Measurements from ENCODE around the gene ZNF516. TPM values are rescaled to one million over a fixed set of nuclear protein-coding genes. Genes with fewer than 3 reads are reported as not detected.

Gene ZNF516
- total and polyA plus RNA-seq, 4 donors = 2.5 to 12.2 (median 7.6) TPM

GRCh38 chr18:76457957-76458356 lies 37.1 kb downstream of the ZNF516 start:
- no peaks in the 10 kb centered on the region for H3K27me3 ChIP-seq (ENCODE audit: control insufficient read depth in 4 of 4, insufficient read depth in 4 of 4, low read length in 3 of 4)
- no peaks in the 10 kb centered on the region for H3K9me3 ChIP-seq (ENCODE audit: control insufficient read depth in 4 of 4, low read length in 3 of 4)
- no peak for DNase-seq (ENCODE audit: low spot score)
- TF ChIP-seq JUND (IDR thresholded peaks at IDR 0.05) (no peak), FOXA2 (IDR thresholded peaks at IDR 0.05) (no peak), SP1 (IDR thresholded peaks at IDR 0.05) (no peak), FOXA1 (IDR thresholded peaks at IDR 0.05) (no peak), MAX (IDR thresholded peaks at IDR 0.05) (no peak), NR2F2 (IDR thresholded peaks at IDR 0.05) (no peak), YY1 (IDR thresholded peaks at IDR 0.05) (no peak), ATF3 (IDR thresholded peaks at IDR 0.05) (no peak), EGR1 (IDR thresholded peaks at IDR 0.05; ENCODE audit: low read depth in 2 of 2) (no peak), RAD21 (IDR thresholded peaks at IDR 0.05) (no peak), HNF4G (IDR thresholded peaks at IDR 0.05) (no peak)
- H3K9ac ChIP-seq (ENCODE audit: low read depth in 1 of 2, low read length in 2 of 2) = no peak overlapping the region
- peaks cover 0 to 6% (median under 1%) of the 10 kb centered on the region in 4 donors for H3K36me3 ChIP-seq (ENCODE audit: control insufficient read depth in 4 of 4, insufficient read depth in 3 of 4, low read depth in 1 of 4, low read length in 3 of 4)
- WGBS = 95% methylated on average over 9 of the region's 9 CpGs
- H3K4me1 ChIP-seq (ENCODE audit: control insufficient read depth in 4 of 4, insufficient read depth in 4 of 4, low read length in 3 of 4) = peaks cover 0 to 4% (median 1%) of the 10 kb centered on the region in 4 donors
- no peak overlapping the region for H3K4me3 ChIP-seq (ENCODE audit: low read depth in 1 of 3, low read length in 3 of 3)
- no peak overlapping the region for H3K27ac ChIP-seq (ENCODE audit: low read depth in 1 of 2, low read length in 2 of 2)

DNA sequence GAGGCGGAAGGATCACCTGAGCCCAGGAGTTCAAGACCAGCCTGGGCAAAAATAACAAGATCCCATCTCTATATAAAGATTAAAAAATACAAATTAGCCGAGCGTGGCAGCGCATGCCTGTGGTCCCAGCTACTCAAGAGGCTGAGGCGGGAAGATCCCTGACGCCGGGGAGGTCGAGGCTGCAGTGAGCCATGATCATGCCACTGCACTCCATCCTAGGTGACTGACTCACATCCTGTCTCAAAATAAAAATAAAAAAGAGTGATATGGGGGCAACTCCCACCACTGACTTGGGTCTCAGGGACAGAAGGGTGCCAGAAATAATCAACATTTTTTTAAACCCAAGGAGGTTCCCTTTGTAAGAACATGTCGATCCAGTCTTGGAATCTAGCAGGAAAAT lies 37.6 kb downstream of the ZNF516 start:
- Histone ChIP-seq H3K9ac (ENCODE audit: low read depth in 1 of 2, low read length in 2 of 2) (no peak overlapping the region), H3K4me1 (ENCODE audit: control insufficient read depth in 4 of 4, insufficient read depth in 4 of 4, low read length in 3 of 4) (peaks cover 0 to 7% (median 1%) of the 10 kb centered on the region in 4 donors), H3K27me3 (ENCODE audit: control insufficient read depth in 4 of 4, insufficient read depth in 4 of 4, low read length in 3 of 4) (no peaks in the 10 kb centered on the region), H3K27ac (ENCODE audit: low read depth in 1 of 2, low read length in 2 of 2) (no peak overlapping the region), H3K4me3 (ENCODE audit: low read depth in 1 of 3, low read length in 3 of 3) (no peak overlapping the region), H3K9me3 (ENCODE audit: control insufficient read depth in 4 of 4, low read length in 3 of 4) (no peaks in the 10 kb centered on the region), H3K36me3 (ENCODE audit: control insufficient read depth in 4 of 4, insufficient read depth in 3 of 4, low read depth in 1 of 4, low read length in 3 of 4) (peaks cover 0 to 6% (median under 1%) of the 10 kb centered on the region in 4 donors)
- DNase-seq (ENCODE audit: low spot score) = no peak
- TF ChIP-seq CTCF (IDR thresholded peaks at IDR 0.05; ENCODE audit: low read depth, low read length, missing input control) (no peak), GABPA (IDR thresholded peaks at IDR 0.05 in 1 of 2, conservative IDR thresholded peaks at IDR 0.05 in 1 of 2) (no peak), ATF3 (IDR thresholded peaks at IDR 0.05) (no peak), RXRA (IDR thresholded peaks at IDR 0.05) (no peak), TAF1 (conservative IDR thresholded peaks at IDR 0.05) (no peak), NR2F2 (IDR thresholded peaks at IDR 0.05) (no peak), MAX (IDR thresholded peaks at IDR 0.05) (no peak)
- TF ChIP-seq, protein P1, sequence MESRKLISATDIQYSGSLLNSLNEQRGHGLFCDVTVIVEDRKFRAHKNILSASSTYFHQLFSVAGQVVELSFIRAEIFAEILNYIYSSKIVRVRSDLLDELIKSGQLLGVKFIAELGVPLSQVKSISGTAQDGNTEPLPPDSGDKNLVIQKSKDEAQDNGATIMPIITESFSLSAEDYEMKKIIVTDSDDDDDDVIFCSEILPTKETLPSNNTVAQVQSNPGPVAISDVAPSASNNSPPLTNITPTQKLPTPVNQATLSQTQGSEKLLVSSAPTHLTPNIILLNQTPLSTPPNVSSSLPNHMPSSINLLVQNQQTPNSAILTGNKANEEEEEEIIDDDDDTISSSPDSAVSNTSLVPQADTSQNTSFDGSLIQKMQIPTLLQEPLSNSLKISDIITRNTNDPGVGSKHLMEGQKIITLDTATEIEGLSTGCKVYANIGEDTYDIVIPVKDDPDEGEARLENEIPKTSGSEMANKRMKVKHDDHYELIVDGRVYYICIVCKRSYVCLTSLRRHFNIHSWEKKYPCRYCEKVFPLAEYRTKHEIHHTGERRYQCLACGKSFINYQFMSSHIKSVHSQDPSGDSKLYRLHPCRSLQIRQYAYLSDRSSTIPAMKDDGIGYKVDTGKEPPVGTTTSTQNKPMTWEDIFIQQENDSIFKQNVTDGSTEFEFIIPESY (IDR thresholded peaks at IDR 0.05) = no peak
- TF ChIP-seq, protein P2, sequence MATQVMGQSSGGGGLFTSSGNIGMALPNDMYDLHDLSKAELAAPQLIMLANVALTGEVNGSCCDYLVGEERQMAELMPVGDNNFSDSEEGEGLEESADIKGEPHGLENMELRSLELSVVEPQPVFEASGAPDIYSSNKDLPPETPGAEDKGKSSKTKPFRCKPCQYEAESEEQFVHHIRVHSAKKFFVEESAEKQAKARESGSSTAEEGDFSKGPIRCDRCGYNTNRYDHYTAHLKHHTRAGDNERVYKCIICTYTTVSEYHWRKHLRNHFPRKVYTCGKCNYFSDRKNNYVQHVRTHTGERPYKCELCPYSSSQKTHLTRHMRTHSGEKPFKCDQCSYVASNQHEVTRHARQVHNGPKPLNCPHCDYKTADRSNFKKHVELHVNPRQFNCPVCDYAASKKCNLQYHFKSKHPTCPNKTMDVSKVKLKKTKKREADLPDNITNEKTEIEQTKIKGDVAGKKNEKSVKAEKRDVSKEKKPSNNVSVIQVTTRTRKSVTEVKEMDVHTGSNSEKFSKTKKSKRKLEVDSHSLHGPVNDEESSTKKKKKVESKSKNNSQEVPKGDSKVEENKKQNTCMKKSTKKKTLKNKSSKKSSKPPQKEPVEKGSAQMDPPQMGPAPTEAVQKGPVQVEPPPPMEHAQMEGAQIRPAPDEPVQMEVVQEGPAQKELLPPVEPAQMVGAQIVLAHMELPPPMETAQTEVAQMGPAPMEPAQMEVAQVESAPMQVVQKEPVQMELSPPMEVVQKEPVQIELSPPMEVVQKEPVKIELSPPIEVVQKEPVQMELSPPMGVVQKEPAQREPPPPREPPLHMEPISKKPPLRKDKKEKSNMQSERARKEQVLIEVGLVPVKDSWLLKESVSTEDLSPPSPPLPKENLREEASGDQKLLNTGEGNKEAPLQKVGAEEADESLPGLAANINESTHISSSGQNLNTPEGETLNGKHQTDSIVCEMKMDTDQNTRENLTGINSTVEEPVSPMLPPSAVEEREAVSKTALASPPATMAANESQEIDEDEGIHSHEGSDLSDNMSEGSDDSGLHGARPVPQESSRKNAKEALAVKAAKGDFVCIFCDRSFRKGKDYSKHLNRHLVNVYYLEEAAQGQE (IDR thresholded peaks at IDR 0.05) = no peak
- WGBS = 94% methylated on average over 9 of the region's 9 CpGs

All from liver (tissue), 9 donors.